ENCODE data around the gene STK38.
"Not testable (repeated sequence)": the region's sequence is repeated elsewhere in the genome, so short reads cannot be mapped to it uniquely, and the experiment has no call there.

STK38 gene

GRCh38 chr6:36546920-36547645 is at the start of gene STK38:
STK38 (minus strand) TSS chr6:36547479; CDS start chr6:36540202, 7,277 bp downstream.
- DNase-seq, result peak; percentile 95

- DNase-seq, result no peak
Observed at GRCh38 chr6:36596356-36596755, 49.1 kb upstream of the STK38 start.

- DNase-seq, result peak; percentile 30
Observed at GRCh38 chr6:36594816-36595643, 47.8 kb upstream of the STK38 start.

GRCh38 chr6:36594029-36594815 is 46.9 kb upstream of the STK38 start, which contains the start of gene SRSF3:
SRSF3 (plus strand) TSS chr6:36594362; CDS start chr6:36596763, 2,401 bp downstream.
- peak; percentile 96 for DNase-seq

- DNase-seq, result peak; percentile 58
Observed at GRCh38 chr6:36593569-36594028, 46.3 kb upstream of the STK38 start.

- no peak for DNase-seq
Observed at GRCh38 chr6:36592221-36592655, 45.0 kb upstream of the STK38 start.

GRCh38 chr6:36590237-36590636 is 43.0 kb upstream of the STK38 start:
- no peak for DNase-seq

- DNase-seq, result not testable (repeated sequence)
Observed at GRCh38 chr6:36589025-36589400, 41.7 kb upstream of the STK38 start.

GRCh38 chr6:36586606-36587005 is 39.3 kb upstream of the STK38 start:
- no peak for DNase-seq

- DNase-seq, result no peak
Observed at GRCh38 chr6:36581716-36582115, 34.4 kb upstream of the STK38 start.

GRCh38 chr6:36580184-36580526 is 32.9 kb upstream of the STK38 start:
- no peak for DNase-seq

- DNase-seq, result no peak
Observed at GRCh38 chr6:36578431-36578830, 31.2 kb upstream of the STK38 start.

GRCh38 chr6:36578030-36578429 is 30.8 kb upstream of the STK38 start:
- no peak for DNase-seq

- no peak for DNase-seq
Observed at GRCh38 chr6:36577301-36577700, 30.0 kb upstream of the STK38 start.

GRCh38 chr6:36576578-36576977 is 29.3 kb upstream of the STK38 start:
- DNase-seq, result no peak

- DNase-seq, result no peak
Observed at GRCh38 chr6:36574679-36575078, 27.4 kb upstream of the STK38 start.

- not testable (repeated sequence) for DNase-seq
Observed at GRCh38 chr6:36572353-36573311, 25.4 kb upstream of the STK38 start.

GRCh38 chr6:36571122-36572043 is 24.1 kb upstream of the STK38 start:
- no peak for DNase-seq

- DNase-seq, result no peak
Observed at GRCh38 chr6:36570264-36570663, 23.0 kb upstream of the STK38 start.

- DNase-seq, result no peak
Observed at GRCh38 chr6:36566418-36566905, 19.2 kb upstream of the STK38 start.

GRCh38 chr6:36563928-36564284 is 16.6 kb upstream of the STK38 start:
- DNase-seq, result no peak
